GM18505 (cell line): Measurements from ENCODE around the gene PEX26.
"Not testable (repeated sequence)": the region's sequence is repeated elsewhere in the genome, so short reads cannot be mapped to it uniquely, and the experiment has no call there.

Experiments
- ATAC-seq: cut with Tn5 transposase; IDR thresholded peaks from one replicate; pipeline ENCODE4 v1.9.1; 2021; ENCODE audit not compliant: unreplicated experiment
- POLR2A ChIP-seq: IDR thresholded peaks from 4 replicates; pipeline ENCODE4 v1.6.1; 2011; ENCODE audit warnings: borderline replicate concordance; ENCODE audit not compliant: insufficient read depth, insufficient read length; ENCODE audit errors: extremely low read depth

The PEX26 gene

GRCh38 chr22:18083406-18083805 is 5.6 kb downstream of the PEX26 start:
- TF ChIP-seq POLR2A = no peak
- ATAC-seq = no peak

GRCh38 chr22:18085188-18085587 is 7.4 kb downstream of the PEX26 start:
- no peak for ATAC-seq
- no peak for TF ChIP-seq POLR2A

GRCh38 chr22:18087350-18087855 is 9.6 kb downstream of the PEX26 start:
- ATAC-seq = no peak
- TF ChIP-seq POLR2A = no peak

GRCh38 chr22:18088825-18089568 is 11.2 kb downstream of the PEX26 start:
- no peak for ATAC-seq
- no peak for TF ChIP-seq POLR2A

GRCh38 chr22:18090286-18090685 is 12.5 kb downstream of the PEX26 start:
- no peak for ATAC-seq
- TF ChIP-seq POLR2A = no peak

GRCh38 chr22:18091478-18091877 is 13.7 kb downstream of the PEX26 start:
- TF ChIP-seq POLR2A = no peak
- ATAC-seq = no peak

- no peak for ATAC-seq
- no peak for TF ChIP-seq POLR2A
These were observed 14.2 kb downstream of the PEX26 start for GRCh38 chr22:18091916-18092526.

GRCh38 chr22:18093661-18094060 is 15.9 kb downstream of the PEX26 start:
- no peak for ATAC-seq
- no peak for TF ChIP-seq POLR2A

GRCh38 chr22:18095101-18095805 is 17.5 kb downstream of the PEX26 start:
- no peak for ATAC-seq
- no peak for TF ChIP-seq POLR2A

GRCh38 chr22:18096823-18097222 is 19.0 kb downstream of the PEX26 start:
- ATAC-seq = no peak
- no peak for TF ChIP-seq POLR2A

- no peak for TF ChIP-seq POLR2A
- ATAC-seq = no peak
These were observed 23.0 kb downstream of the PEX26 start for GRCh38 chr22:18100781-18101180.

- no peak for ATAC-seq
- TF ChIP-seq POLR2A = no peak
These were observed 23.7 kb downstream of the PEX26 start for GRCh38 chr22:18101536-18101935.

GRCh38 chr22:18103527-18104269 is 25.9 kb downstream of the PEX26 start:
- no peak for TF ChIP-seq POLR2A
- ATAC-seq = no peak

- TF ChIP-seq POLR2A = no peak
- ATAC-seq = no peak
These were observed 26.8 kb downstream of the PEX26 start for GRCh38 chr22:18104566-18104965.

GRCh38 chr22:18105981-18106380 is 28.2 kb downstream of the PEX26 start:
- not testable (repeated sequence) for ATAC-seq

- ATAC-seq = not testable (repeated sequence)
These were observed 29.0 kb downstream of the PEX26 start for GRCh38 chr22:18106550-18107341.
